HK-2 (cell line): Measurements from ENCODE around the gene GTF2E1.
A peak's percentile ranks its signal among the peaks of the same experiment; 100 is the strongest.
"Not testable (repeated sequence)": the region's sequence is repeated elsewhere in the genome, so short reads cannot be mapped to it uniquely, and the experiment has no call there.

Source experiments
- DNase-seq: peaks from one replicate; pipeline ENCODE4 v3.0.0-alpha.2; 2018; ENCODE audit not compliant: unreplicated experiment

Gene GTF2E1

GRCh38 chr3:120753810-120754209, 11.3 kb downstream of the GTF2E1 start:
- DNase-seq: no peak

GRCh38 chr3:120756061-120756460, 13.5 kb downstream of the GTF2E1 start:
- no peak for DNase-seq

DNA sequence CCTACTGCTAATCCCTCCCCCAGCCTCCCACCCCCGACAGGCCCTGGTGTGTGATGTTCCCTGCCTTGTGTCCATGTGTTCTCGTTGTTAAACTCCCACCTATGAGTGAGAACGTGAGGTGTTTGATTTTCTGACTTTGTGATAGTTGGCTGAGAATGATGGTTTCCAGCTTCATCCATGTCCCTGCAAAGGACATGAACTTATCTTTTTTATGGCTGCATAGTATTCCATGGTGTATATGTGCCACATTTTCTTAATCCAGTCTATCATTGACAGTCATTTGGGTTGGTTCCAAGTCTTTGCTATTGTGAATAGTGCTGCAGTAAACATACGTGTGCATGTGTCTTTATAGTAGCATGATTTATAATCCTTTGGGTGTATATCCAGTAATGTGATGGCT, 16.0 kb downstream of the GTF2E1 start:
- not testable (repeated sequence) for DNase-seq

- DNase-seq: no peak
Observed at GRCh38 chr3:120762615-120763014, 20.1 kb downstream of the GTF2E1 start.

DNA sequence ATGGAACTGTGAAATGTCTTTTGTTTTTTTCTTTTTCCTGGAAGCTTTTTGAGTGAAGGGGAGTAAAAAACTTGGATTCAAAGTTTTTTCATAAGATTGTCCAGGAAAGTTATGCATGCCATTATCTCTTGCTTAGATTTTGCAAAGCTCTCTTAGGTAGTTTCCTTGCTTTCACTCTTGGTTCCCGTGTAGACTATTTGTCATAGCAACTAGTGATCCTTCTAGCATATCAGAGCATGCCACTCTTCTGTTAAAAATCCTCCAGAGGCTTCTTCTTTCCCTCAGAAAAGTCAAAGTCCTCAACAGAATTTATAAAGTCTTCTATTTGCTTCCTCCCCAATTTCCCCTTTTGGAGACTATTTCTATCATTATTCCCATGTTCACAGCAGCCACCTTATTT, 21.1 kb downstream of the GTF2E1 start:
- no peak for DNase-seq

DNA sequence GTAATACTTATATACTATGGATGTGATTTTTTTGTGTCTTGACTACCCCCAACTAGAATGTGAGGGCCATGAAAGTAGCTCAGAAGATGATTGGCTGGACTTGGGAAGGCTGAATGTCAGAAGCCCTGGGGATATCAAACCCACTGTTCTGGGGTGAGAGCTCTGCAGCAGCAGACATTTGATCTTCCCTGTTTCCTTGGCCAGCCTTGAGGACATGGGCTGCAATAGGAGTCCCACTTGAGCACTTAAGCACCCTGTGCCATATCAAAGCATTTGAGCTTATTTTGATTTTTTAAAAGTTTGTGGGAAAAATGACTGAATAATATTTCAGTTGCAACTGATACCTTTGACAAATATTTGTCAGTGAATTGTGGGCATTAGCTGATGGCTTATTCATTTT, 21.7 kb downstream of the GTF2E1 start:
- no peak for DNase-seq

GRCh38 chr3:120765830-120766493, 23.4 kb downstream of the GTF2E1 start:
- no peak for DNase-seq

- no peak for DNase-seq
Observed at GRCh38 chr3:120766576-120766975, 24.0 kb downstream of the GTF2E1 start.

- DNase-seq: no peak
Observed at GRCh38 chr3:120767106-120767505, 24.6 kb downstream of the GTF2E1 start.

DNA sequence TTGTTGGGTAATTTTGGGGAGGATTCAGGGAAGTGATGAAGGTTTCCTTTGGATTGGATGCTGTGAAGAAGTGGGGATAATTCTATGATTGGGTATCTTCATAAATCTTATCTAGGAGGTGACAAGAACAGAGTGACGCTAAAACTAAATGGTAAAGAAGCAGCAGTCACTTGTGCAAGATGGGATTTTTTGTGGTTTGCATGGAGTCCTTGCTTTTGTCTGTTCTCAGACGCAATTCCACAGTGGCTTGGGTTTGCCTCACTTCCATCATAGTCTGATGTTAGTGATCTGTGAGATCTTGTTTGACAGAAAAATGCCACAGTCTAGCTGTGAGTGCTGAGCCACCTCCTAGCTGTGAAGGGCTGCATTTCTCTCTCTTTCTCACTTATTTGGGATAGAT, 26.9 kb downstream of the GTF2E1 start:
- DNase-seq: no peak

DNA sequence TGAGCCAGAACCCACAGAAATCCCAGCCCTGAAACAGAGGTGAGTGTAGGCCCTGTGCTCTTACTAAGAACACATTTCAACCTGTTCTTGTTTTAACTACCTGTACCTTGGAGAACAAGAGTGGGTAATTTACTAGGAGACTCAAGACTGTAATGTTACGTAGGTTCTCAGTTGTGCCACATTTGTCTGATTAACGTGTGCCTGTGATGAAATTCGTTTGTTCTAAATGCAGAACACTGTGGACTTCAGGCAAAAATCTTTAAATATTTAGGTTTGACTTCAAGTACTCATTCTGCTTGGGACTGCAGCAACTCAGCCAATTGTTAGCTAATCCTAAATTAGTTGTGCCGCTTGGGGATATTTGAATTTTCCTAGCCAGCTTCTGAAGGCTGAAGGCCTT, 28.3 kb downstream of the GTF2E1 start:
- no peak for DNase-seq

- DNase-seq: no peak
Observed at GRCh38 chr3:120772081-120772480, 29.5 kb downstream of the GTF2E1 start.

- no peak for DNase-seq
Observed at GRCh38 chr3:120773932-120774331, 31.4 kb downstream of the GTF2E1 start.

DNA sequence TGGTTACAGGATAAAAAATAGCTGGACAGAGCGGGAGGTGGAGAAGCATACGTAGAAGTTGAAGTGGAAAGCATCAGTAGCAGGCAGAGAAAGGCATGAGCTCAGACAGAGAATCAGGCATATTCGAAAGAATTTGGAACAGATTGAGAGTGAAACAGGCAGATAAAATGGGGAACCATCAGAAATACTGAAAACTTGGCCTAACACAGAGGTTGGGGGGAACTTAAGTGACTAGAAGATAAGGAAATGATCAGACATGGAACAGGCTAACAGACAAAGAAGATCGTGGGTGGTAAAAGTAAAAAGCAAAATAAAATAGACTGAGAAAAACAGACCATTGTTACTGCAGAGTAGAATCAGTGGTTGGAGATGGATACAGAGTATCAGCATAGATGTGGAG, 32.9 kb downstream of the GTF2E1 start:
- no peak for DNase-seq

DNA sequence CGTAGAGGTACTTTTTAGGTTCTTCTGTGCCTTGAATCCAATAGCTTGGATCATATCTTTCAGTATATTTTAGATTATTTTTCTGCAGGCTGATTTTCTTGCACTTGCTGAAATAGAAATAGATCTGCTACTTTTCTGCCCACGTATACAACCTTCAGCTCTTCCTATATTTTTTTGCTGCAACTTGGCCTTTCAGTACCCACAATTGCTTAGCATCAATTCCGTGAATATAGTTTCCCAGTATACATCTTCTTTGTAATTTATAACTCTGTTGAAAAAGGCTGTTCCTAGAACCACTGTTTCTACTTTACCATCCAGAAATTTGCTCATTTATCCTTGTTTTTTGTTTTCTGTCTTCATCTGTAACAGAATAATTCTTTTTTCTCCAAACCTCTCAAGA, 36.2 kb downstream of the GTF2E1 start:
- DNase-seq: no peak

- DNase-seq: peak; percentile 91
Observed at GRCh38 chr3:120780977-120781376, 38.4 kb downstream of the GTF2E1 start.

- DNase-seq: not testable (repeated sequence)
Observed at GRCh38 chr3:120785832-120786231, 43.3 kb downstream of the GTF2E1 start.

- no peak for DNase-seq
Observed at GRCh38 chr3:120791010-120791409, 48.5 kb downstream of the GTF2E1 start.

DNA sequence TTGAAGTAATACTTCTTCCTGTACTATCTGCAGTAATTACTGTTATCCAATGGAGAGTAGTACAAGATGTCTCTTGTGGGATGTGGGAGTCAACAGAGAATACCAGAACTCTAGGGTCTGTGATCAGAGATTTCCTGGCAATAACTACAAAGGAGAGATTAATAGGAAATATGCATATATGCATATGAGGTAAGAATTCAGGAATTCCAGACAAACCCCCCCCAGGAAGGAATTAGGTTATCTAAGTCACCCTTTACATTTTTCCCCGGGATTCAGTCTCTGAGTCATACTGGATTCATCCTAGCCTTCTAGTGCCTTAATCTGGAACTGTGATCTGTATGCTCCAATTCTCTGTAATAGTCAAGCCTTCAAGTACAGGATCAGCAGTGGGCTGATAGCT, 49.4 kb downstream of the GTF2E1 start:
- DNase-seq: no peak

- DNase-seq: no peak
Observed at GRCh38 chr3:120793601-120794000, 51.1 kb downstream of the GTF2E1 start.

- DNase-seq: peak; percentile 89
Observed at GRCh38 chr3:120795017-120795648, 52.6 kb downstream of the GTF2E1 start.

DNA sequence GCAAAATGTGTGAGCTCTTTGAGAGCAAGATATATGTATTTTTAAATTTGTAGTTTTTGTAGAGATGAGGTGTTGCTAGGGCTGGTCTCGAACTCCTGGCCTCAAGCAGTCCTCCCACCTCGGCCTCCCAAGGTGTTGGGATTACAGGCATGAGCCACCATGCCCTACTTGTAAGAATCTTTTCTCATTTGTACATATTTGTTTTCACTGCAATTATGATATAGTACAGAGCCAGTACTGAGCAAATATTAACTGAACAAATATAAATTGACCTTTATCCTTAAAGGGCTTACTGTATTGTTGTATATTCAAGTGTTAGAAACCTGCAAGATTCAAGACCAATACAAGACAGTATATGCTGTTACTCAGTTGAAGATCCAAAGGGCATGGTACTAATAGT, 53.4 kb downstream of the GTF2E1 start:
- no peak for DNase-seq

GRCh38 chr3:120796976-120797375, 54.4 kb downstream of the GTF2E1 start:
- no peak for DNase-seq

- DNase-seq: no peak
Observed at GRCh38 chr3:120797857-120798256, 55.3 kb downstream of the GTF2E1 start.
